ENCODE data around the gene RASSF4.

The RASSF4 gene

DNA sequence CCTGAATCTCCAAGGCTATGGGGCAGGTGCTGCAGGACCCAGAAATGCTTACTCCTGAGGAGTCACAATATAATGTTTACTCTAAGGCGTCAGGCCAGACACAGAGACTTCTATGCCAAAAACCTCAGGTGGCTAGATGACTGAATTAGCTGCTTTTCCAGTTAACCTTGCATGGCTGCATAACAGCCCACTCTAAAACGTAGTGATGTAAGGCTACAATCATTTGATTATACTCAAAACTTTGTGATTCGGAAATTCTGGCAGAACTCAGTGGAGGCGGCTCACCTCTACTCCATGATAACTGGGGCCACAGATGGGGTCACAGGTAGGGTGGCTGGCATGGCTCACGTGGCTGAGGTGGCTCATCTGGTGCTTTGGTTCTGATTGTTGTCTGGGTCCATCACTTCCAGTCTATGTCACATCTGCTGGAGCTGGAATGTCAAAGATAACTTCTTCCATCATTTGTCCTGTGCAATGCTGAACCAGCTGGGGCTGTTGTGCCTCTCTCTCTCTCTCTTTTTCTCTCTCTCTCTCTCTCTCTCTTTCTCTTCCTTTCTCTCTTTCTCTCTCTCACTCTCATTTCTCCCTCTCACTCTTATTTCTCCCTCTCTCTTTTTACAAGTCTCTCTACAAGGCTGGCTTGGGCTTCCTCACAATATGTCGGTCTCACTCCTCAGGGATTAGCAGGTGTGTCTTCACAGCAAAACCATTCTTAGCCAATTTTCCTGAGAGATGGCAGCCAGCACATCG lies 36.6 kb upstream of the RASSF4 start:
- TF ChIP-seq, protein P1, sequence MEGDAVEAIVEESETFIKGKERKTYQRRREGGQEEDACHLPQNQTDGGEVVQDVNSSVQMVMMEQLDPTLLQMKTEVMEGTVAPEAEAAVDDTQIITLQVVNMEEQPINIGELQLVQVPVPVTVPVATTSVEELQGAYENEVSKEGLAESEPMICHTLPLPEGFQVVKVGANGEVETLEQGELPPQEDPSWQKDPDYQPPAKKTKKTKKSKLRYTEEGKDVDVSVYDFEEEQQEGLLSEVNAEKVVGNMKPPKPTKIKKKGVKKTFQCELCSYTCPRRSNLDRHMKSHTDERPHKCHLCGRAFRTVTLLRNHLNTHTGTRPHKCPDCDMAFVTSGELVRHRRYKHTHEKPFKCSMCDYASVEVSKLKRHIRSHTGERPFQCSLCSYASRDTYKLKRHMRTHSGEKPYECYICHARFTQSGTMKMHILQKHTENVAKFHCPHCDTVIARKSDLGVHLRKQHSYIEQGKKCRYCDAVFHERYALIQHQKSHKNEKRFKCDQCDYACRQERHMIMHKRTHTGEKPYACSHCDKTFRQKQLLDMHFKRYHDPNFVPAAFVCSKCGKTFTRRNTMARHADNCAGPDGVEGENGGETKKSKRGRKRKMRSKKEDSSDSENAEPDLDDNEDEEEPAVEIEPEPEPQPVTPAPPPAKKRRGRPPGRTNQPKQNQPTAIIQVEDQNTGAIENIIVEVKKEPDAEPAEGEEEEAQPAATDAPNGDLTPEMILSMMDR (IDR thresholded peaks at IDR 0.05; ENCODE audit: insufficient read depth, low read depth, low read length, missing control alignments): no peak
- no peak overlapping the region for H3K4me3 ChIP-seq (ENCODE audit: low read length)
- no peak for DNase-seq (ENCODE audit: low read depth)

DNA sequence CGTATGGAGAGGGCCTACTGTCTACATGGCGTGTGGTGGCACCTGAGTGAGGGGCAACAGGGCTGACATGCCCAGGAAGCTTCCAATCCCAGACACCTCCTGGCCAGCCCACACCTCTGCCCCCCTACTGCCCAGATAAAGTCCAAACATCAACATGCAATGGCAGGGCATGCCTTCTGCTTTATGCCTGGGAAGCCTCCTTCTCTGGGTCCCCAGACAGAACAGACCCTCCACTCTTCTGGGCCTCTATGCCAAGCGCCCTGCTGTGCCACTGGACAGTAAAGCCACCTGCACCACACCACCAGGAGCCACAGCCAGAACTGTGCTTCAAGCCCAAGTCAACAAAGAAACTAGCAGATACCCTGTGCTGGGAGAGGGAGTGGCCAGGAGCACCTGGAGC lies 36.0 kb upstream of the RASSF4 start:
- no peak for DNase-seq (ENCODE audit: low read depth)
- TF ChIP-seq, protein P1 (IDR thresholded peaks at IDR 0.05; ENCODE audit: insufficient read depth, low read depth, low read length, missing control alignments): no peak

DNA sequence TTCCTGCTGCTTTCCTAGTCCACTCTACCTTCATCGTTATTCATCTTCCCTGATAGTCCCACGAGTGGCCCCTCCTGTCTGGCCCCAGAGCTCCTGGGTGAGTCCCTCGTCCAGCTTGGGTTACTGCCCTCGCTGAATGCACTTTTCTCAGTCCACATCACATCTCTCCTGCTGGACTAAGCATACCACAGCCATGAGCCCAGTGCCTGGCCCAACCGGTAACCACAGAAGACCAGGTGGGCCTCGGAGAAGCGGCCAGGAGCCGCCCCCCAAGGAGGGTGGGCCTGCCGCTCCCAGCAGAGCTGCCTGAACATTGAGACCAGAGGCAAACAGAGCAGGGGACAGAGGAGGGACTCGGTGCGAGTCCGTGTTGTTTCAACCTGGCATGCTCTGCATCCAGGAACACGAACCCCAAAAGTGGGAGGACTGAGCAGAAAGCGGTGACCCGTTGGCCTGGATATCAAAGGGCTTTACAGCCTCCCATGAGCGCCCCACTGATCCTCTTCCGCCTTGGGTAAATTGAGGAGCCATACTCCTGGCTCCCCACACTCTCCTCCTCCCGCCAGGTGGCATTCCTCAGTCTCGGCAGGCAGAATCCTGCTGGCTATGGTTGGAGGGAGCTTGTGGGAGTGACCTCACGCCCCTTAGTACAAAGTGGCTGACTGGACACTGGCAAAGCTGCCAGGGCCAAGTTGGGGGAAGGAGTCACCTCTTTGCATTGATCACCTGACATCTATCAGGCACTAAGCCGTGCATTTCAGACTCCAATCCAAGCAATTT lies 35.2 kb upstream of the RASSF4 start:
- TF ChIP-seq, protein P1 (IDR thresholded peaks at IDR 0.05; ENCODE audit: insufficient read depth, low read depth, low read length, missing control alignments): no peak
- no peak for DNase-seq (ENCODE audit: low read depth)
- no peak overlapping the region for H3K4me3 ChIP-seq (ENCODE audit: low read length)

More for the DNA sequence above, 36.0 kb upstream of the RASSF4 start:
- H3K4me3 ChIP-seq (ENCODE audit: low read length): no peak overlapping the region

DNA sequence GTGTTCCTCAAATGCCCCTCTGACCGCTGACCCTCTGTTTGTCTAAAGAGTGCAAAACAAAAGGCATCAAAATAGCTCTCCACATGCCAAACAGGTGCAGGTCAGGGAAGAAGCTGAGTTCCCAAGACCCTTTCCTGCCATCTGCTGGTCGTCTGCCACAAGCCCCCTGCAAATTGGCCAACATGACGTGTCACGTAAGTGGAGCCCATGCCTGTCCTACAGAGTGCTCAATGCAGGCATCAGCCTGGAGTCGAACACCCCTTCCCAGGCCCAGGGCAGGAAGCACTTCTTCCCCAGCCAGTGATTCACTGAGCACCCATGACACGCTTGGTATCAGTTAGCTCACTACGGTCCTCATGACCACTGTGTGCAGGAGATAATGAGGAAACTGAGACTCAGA lies 34.4 kb upstream of the RASSF4 start:
- TF ChIP-seq, protein P1 (IDR thresholded peaks at IDR 0.05; ENCODE audit: insufficient read depth, low read depth, low read length, missing control alignments): no peak
- no peak overlapping the region for H3K4me3 ChIP-seq (ENCODE audit: low read length)
- DNase-seq (ENCODE audit: low read depth): no peak

DNA sequence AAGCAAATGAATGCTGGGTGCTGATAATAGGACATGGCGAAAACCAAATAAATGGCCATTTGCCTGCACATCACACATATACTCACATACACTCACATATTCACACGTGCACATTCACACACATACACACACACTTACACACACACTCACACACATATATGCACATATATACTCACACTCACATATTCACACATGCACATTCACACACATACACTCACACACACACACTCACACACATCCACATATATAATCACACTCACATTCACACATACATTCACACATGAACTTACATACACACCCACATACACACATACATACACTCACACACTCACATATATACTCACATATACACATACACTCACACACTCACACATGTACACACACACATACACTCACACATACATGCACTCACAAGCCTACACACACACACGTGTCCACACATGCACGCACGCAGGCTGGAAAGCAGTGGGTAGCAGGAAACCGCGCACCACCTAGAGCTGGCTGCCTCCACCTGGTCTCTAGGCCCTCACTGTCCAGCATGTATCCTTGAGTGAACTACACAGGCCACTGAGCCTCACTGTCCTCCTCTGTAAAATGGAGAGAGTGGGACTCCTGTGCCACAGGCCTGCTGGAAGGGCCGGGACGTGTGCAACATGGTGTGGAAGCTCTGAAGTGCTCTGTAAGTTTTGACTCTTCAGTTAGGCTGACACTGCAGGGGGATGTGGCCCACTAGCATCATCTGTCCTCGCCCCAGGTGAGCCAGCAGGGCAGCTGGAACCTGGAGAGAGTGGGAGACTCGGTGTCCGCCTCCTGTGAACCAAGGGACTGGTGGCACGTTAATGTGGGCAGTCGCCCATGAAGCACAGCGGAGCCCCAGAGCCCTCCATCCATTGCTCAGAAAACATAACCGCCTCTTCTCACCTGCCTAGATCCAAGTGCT lies 33.5 kb upstream of the RASSF4 start:
- TF ChIP-seq, protein P1 (IDR thresholded peaks at IDR 0.05; ENCODE audit: insufficient read depth, low read depth, low read length, missing control alignments): no peak
- no peak for DNase-seq (ENCODE audit: low read depth)
- no peak overlapping the region for H3K4me3 ChIP-seq (ENCODE audit: low read length)

DNA sequence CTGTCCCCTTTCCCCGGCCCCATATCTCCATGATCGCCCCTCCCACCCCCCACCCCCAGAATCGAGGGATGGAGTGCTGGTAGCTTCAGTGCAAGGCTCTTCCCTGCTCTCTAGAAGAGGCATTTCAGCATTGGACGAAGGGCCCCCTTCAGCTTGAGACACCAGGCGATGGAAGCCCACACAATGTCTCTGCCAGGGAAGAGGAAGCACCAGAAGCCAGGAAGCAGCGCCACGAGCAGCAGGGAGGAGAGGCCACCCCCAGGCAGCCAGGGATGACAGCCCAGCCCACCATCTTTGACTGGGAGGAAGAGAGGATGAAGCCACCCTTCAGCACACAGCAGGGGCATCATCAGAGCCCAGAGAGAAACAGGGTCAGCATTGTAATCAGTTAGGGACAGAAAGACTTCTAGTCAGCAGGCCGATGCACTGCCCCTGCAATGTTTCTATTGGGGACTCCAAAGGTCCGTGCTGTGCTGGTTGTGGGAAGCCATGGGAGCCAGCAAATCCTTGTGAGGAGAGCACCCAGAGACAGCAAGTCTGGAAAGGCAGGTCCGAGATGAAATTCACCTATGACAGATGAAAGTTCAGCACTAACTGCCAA lies 32.8 kb upstream of the RASSF4 start:
- no peak overlapping the region for H3K4me3 ChIP-seq (ENCODE audit: low read length)
- no peak for DNase-seq (ENCODE audit: low read depth)
- TF ChIP-seq, protein P1 (IDR thresholded peaks at IDR 0.05; ENCODE audit: insufficient read depth, low read depth, low read length, missing control alignments): no peak
